ACC112 (cell line): ENCODE data around the gene CCL26.
A peak's percentile ranks its signal among the peaks of the same experiment; 100 is the strongest.
"Not testable (repeated sequence)": the region's sequence is repeated elsewhere in the genome, so short reads cannot be mapped to it uniquely, and the experiment has no call there.

Experiments used
- H2AFZ ChIP-seq: fragments of 200-600 bp; sonication (generic); one replicate; pipeline ENCODE4 v1.6.0; 2017; ENCODE audit warnings: antibody characterized with exemption, low read length; ENCODE audit not compliant: unreplicated experiment
- H3K27ac ChIP-seq: fragments of 200-600 bp; sonication (generic); 2 replicates; pipeline ENCODE4 v1.5.1; 2014; ENCODE audit warnings: low read depth, mild to moderate bottlenecking, antibody characterized with exemption, low read length, moderate library complexity
- H3K27me3 ChIP-seq: fragments of 200-600 bp; sonication (generic); 2 replicates; pipeline ENCODE4 v1.6.1; 2014; ENCODE audit warnings: mild to moderate bottlenecking, antibody characterized with exemption, low read length, moderate library complexity, mixed read lengths; ENCODE audit not compliant: insufficient read depth
- H3K36me3 ChIP-seq: fragments of 200-600 bp; sonication (generic); 2 replicates; pipeline ENCODE4 v1.6.1; 2016; ENCODE audit warnings: mild to moderate bottlenecking, antibody characterized with exemption, low read length, moderate library complexity, mixed read lengths; ENCODE audit not compliant: insufficient read depth
- H3K4me1 ChIP-seq: fragments of 200-600 bp; sonication (generic); one replicate; pipeline ENCODE4 v1.6.1; 2016; ENCODE audit warnings: low read length, mixed read lengths; ENCODE audit not compliant: insufficient read depth, unreplicated experiment, control insufficient read depth
- H3K4me3 ChIP-seq: fragments of 200-600 bp; sonication (generic); 2 replicates; pipeline ENCODE4 v1.5.1; 2014; ENCODE audit warnings: mild to moderate bottlenecking, low read depth, low read length
- H3K79me2 ChIP-seq: fragments of 200-600 bp; sonication (generic); one replicate; pipeline ENCODE4 v1.6.0; 2016; ENCODE audit warnings: low read length; ENCODE audit not compliant: control insufficient read depth, unreplicated experiment, insufficient read depth

Gene CCL26

GRCh38 chr7:75793676-75794075, 21.7 kb upstream of the CCL26 start:
- Histone ChIP-seq H3K27ac (no peak overlapping the region), H3K4me1 (peaks cover 5% of the 10 kb centered on the region), H3K36me3 (no peaks in the 10 kb centered on the region), H3K79me2 (no peaks in the 10 kb centered on the region), H3K4me3 (no peak overlapping the region), H2AFZ (no peak overlapping the region), H3K27me3 (0 out of 2 replicates have a peak, but pooled peaks cover 3% of the 10 kb centered on the region)

GRCh38 chr7:75792567-75792966, 20.6 kb upstream of the CCL26 start:
- not testable (repeated sequence) for H3K4me1 ChIP-seq, H3K79me2 ChIP-seq, H3K36me3 ChIP-seq, H3K27ac ChIP-seq, H3K4me3 ChIP-seq, H2AFZ ChIP-seq, H3K27me3 ChIP-seq

DNA sequence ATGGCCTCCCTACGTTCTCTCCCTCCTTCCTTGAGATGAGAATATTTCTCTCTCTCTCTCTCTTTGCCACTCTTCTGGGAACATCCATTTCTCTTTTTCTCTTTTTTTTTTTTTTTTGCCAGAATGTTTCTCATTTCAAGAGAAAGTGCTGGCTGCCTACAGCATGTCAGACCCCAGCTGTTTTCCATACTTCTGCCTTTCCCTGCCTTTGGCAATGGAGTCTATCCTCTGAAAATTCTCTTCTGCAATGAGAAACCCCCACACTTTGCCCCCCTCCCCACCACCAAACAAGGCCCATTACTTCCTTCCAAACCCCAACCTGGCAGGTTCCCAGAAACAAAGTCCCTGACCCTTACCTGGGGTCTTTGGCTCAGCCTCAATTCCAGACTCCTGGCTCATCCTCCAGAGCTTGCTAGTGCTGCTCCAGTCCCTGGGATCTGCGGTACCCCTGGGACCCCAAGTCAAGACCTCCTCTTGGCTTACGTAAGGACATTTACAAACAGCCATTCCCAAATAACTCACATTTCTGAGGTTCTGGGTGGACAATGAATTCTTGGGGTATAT, 17.4 kb upstream of the CCL26 start:
- Histone ChIP-seq H3K79me2 (no peaks in the 10 kb centered on the region), H3K27me3 (no peaks in the 10 kb centered on the region), H3K36me3 (no peaks in the 10 kb centered on the region), H2AFZ (no peak overlapping the region), H3K4me1 (peaks cover 2% of the 10 kb centered on the region), H3K27ac (no peak overlapping the region), H3K4me3 (no peak overlapping the region)

DNA sequence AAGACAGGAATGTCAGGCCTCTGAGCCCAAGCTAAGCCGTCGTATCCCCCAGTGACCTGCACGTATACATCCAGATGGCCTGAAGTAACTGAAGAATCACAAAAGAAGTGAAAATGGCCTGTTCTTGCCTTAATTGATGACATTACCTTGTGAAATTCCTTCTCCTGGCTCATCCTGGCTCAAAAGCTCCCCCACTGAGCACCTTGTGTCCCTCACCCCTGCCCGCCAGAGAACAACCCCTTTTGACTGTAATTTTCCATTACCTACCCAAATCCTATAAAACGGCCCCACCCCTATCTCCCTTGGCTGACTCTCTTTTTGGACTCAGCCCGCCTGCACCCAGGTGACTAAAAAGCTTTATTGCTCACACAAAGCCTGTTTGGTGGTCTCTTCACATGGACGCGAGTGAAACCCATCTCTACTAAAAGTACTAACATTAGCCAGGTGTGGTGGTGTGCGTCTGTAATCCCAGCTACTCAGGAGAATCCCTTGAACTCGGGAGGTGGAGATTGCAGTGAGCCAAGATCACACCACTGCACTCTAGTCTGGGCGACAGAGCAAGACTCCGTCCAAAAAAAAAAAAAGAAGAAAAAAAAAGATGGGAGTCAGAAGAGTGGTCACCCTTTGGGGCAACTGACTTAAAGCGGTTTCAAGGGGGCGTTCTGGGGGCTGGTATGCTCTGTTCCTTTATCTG, 16.3 kb upstream of the CCL26 start:
- not testable (repeated sequence) for H3K27me3 ChIP-seq, H2AFZ ChIP-seq, H3K4me1 ChIP-seq, H3K79me2 ChIP-seq, H3K27ac ChIP-seq, H3K36me3 ChIP-seq, H3K4me3 ChIP-seq

DNA sequence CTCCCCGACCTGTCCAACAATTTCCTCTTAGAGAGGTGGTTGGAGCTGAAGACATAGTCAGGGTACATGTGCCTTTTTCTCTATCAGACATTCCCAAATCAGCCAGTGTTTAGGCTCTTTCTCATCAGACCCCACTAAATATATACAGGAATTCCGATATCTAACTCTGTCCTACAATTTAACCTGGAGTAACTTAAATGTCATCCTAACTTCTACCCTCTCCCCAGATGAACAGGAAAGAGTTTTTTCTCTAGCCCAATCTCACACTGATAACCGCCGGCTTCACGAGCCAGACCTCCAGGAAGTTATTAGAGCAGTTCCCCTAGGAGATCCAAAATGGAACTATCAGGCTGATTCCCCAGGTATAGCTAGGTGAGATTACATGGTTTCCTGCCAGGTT, 11.0 kb upstream of the CCL26 start:
- H3K27me3 ChIP-seq, H3K27ac ChIP-seq, H3K79me2 ChIP-seq, H2AFZ ChIP-seq, H3K4me3 ChIP-seq, H3K4me1 ChIP-seq, H3K36me3 ChIP-seq: not testable (repeated sequence)

DNA sequence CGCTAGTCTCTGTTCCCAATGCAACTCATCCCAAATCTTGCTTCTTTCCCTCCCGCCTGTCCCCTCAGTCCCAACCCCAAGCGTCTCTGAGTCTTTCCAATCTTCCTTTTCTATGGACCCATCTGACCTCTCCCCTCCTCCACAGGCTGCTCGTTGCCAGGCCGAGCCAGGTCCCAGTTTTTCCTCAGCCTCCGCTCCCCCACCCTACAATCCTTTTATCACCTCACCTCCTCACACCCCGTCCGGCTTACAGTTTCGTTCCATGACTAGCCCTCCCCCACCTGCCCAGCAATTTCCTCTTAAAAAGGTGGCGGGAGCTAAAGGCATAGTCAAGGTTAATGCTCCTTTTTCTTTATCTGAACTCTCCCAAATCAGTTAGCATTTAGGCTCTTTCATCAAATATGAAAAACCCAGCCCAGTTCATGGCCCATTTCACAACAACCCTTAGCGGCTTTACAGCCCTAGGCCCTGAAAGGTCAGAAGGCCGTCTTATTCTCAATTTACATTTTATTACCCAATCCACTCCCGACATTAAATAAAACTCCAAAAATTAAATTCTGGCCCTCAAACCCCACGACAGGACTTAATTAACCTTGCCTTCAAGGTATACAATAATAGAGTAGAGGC, 8.7 kb upstream of the CCL26 start:
- H3K36me3 ChIP-seq, H3K4me3 ChIP-seq, H3K4me1 ChIP-seq, H3K27ac ChIP-seq, H3K79me2 ChIP-seq, H3K27me3 ChIP-seq, H2AFZ ChIP-seq: not testable (repeated sequence)

GRCh38 chr7:75779516-75779915, 7.5 kb upstream of the CCL26 start:
- not testable (repeated sequence) for H3K36me3 ChIP-seq, H3K79me2 ChIP-seq, H2AFZ ChIP-seq

DNA sequence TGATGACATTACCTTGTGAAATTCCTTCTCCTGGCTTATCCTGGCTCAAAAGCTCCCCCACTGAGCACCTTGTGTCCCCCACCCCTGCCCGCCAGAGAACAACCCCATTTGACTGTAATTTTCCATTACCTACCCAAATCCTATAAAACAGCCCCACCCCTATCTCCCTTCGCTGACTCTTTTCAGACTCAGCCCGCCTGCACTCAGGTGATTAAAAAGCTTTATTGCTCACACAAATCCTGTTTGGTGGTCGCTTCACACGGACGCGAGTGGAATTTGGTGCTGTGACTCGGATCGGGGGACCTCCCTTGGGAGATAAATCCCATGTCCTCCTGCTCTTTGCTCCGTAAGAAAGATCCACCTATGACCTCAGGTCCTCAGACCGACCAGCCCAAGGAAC, 7.0 kb upstream of the CCL26 start:
- H3K36me3 ChIP-seq, H2AFZ ChIP-seq, H3K79me2 ChIP-seq, H3K4me3 ChIP-seq, H3K27ac ChIP-seq, H3K27me3 ChIP-seq, H3K4me1 ChIP-seq: not testable (repeated sequence)

More at GRCh38 chr7:75779516-75779915, 7.5 kb upstream of the CCL26 start:
- not testable (repeated sequence) for H3K27ac ChIP-seq, H3K27me3 ChIP-seq, H3K4me3 ChIP-seq, H3K4me1 ChIP-seq

GRCh38 chr7:75776295-75776971, 4.4 kb upstream of the CCL26 start:
- Histone ChIP-seq H3K4me1 (peaks cover 16% of the 10 kb centered on the region), H3K79me2 (no peaks in the 10 kb centered on the region), H3K27me3 (no peaks in the 10 kb centered on the region), H3K4me3 (no peak overlapping the region), H2AFZ (no peak overlapping the region), H3K27ac (no peak overlapping the region), H3K36me3 (no peaks in the 10 kb centered on the region)

DNA sequence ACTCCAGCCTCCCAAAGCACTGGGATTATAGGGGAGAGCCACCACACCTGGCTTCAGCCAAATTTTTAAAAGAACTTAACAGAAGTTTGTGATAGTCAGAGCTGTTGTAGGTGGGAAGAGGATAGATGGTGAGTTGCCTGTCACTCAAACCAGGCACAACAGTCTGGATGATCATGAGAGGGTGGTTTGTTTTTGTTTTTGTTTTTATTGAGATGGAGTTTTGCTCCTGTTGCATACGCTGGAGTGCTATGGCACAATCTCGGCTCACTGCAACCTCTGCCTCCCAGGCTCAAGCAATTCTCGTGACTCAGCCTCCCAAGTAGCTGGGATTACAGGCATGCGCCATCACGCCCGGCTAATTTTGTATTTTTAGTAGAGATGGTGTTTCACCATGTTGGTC, 1.9 kb upstream of the CCL26 start:
- not testable (repeated sequence) for H3K27me3 ChIP-seq, H3K27ac ChIP-seq, H3K79me2 ChIP-seq, H3K4me3 ChIP-seq, H3K36me3 ChIP-seq, H2AFZ ChIP-seq
- peaks cover 17% of the 10 kb centered on the region for H3K4me1 ChIP-seq

- H2AFZ ChIP-seq, result no peak overlapping the region
- H3K27me3 ChIP-seq, result no peaks in the 10 kb centered on the region
- no peak overlapping the region for H3K4me3 ChIP-seq
- no peaks in the 10 kb centered on the region for H3K36me3 ChIP-seq
- no peaks in the 10 kb centered on the region for H3K79me2 ChIP-seq
- peaks cover 17% of the 10 kb centered on the region for H3K4me1 ChIP-seq
- peak overlapping the region; percentile 76 for H3K27ac ChIP-seq
Measured at GRCh38 chr7:75771224-75771623, 787 bp downstream of the CCL26 start.
